ENCODE measurements around the gene GSTA4.

DNA sequence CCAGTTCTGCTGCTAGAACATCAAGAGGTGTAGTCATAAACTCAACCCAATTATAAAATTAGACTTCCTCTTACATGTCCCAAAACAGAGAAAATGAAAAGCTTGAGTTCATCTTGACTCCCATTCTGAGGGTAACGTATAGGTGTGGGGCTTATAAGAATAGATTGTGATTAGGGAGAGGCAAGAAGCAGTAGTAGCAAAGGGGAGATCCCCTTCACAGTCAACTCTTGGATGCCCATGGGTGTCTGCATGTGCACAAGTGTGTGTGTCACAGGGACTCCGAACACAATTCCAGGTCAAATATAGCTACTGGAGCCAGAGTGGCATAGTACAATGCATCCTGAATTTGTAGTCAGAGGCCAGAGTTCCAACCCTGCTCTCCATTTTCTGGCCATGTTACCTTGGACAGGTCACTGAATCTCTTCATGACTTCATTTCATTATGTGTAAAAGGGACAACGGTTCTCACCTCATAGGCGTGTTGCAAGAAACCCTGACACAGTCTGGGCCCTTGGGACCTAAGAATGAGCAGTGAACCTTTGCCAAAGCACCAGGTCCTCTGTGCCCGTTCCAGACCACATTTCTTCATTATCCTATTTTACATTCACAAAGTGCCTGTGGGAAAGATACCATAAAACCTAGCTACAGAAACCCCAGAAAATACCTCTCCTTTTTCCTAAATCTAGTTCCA, 11.8 kb downstream of the GSTA4 start:
- TF ChIP-seq EZH2 (IDR thresholded peaks at IDR 0.05; ENCODE audit: low read length, missing control alignments) (no peak), CTCF (conservative IDR thresholded peaks at IDR 0.05 in 1 of 2, IDR thresholded peaks at IDR 0.05 in 1 of 2; ENCODE audit: low read depth in 1 of 2, low read length in 2 of 2) (no peak)
